ENCODE measurements around the gene UNKL. TPM values are rescaled to one million over a fixed set of nuclear protein-coding genes. Genes with fewer than 3 reads are reported as not detected.

UNKL gene
- total and polyA plus RNA-seq, 7 experiments from 2014 or later: 4.0 to 152 (median 95.3) TPM

GRCh38 chr16:1341495-1342420, 72.7 kb downstream of the UNKL start:
- no peaks in the 10 kb centered on the region for H3K9me3 Mint-ChIP-seq
- POLR2A ChIA-PET: interaction anchor here (1.0 to 2.5 kb wide), 3 partner anchors 9 to 471 kb away, joined by 3 to 7 read pairs (median 6); partner anchors contain the start of gene UBE2I
- Histone ChIP-seq H3K36me3 (ENCODE audit: control insufficient read depth in 2 of 3, insufficient read depth in 3 of 3, low read length in 3 of 3) (no peaks in the 10 kb centered on the region), H3K4me3 (ENCODE audit: low read length) (peak overlapping the region; percentile 66), H3K27me3 (ENCODE audit: control insufficient read depth in 2 of 2, insufficient read depth in 2 of 2, low read length in 2 of 2) (no peaks in the 10 kb centered on the region), H3K4me1 (ENCODE audit: control insufficient read depth in 2 of 2, insufficient read depth in 2 of 2, low read length in 2 of 2) (peaks cover 11 to 17% of the 10 kb centered on the region in 2 donors), H3K9me3 (ENCODE audit: control insufficient read depth in 2 of 3, low read length in 3 of 3) (no peaks in the 10 kb centered on the region), H3K27ac (ENCODE audit: low read depth, low read length) (no peak overlapping the region)
- peak overlapping the region in 9 of 10 donors; percentile 60 to 86 (median 80) for H3K4me3 Mint-ChIP-seq
- peaks cover 7 to 18% (median 15%) of the 10 kb centered on the region in 7 donors for H3K4me1 Mint-ChIP-seq
- H3K27ac Mint-ChIP-seq: no peak overlapping the region
- no peak for ATAC-seq
- DNase-seq: no peak
- no peaks in the 10 kb centered on the region for H3K36me3 Mint-ChIP-seq
- intact Hi-C loops (cut with micrococcal nuclease): loop anchor here (2.0 to 10.0 kb wide), 4 partner anchors 31 to 433 kb away; partner anchors contain the start of genes EME2 (in 1 of the 2), MAPK8IP3 (in 1 of the 2), MRPS34 (in 1 of the 2) and NME3 (in 1 of the 2)
- CTCF ChIA-PET: no interaction called here
- peaks cover 0 to 2% (median 0%) of the 10 kb centered on the region in 5 donors for H3K27me3 Mint-ChIP-seq

- Mint-ChIP-seq H3K4me3 (peak overlapping the region in 1 of 10 donors; percentile 80), H3K4me1 (peaks cover 7 to 18% (median 15%) of the 10 kb centered on the region in 7 donors), H3K9me3 (no peaks in the 10 kb centered on the region), H3K27me3 (peaks cover 0 to 4% (median 0%) of the 10 kb centered on the region in 5 donors), H3K27ac (no peak overlapping the region), H3K36me3 (no peaks in the 10 kb centered on the region)
- CTCF ChIA-PET: no interaction called here
- ATAC-seq (no peak), DNase-seq (no peak)
- no peaks in the 10 kb centered on the region for H3K36me3 ChIP-seq (ENCODE audit: control insufficient read depth in 2 of 3, insufficient read depth in 3 of 3, low read length in 3 of 3)
- peaks cover 11 to 17% of the 10 kb centered on the region in 2 donors for H3K4me1 ChIP-seq (ENCODE audit: control insufficient read depth in 2 of 2, insufficient read depth in 2 of 2, low read length in 2 of 2)
- POLR2A ChIA-PET: interaction anchor here (2.5 kb wide), 1 partner anchor 10 kb away, joined by 6 read pairs; no protein-coding TSS in a partner anchor
- H3K9me3 ChIP-seq (ENCODE audit: control insufficient read depth in 2 of 3, low read length in 3 of 3): no peaks in the 10 kb centered on the region
- intact Hi-C loops (cut with micrococcal nuclease): loop anchor here in 1 of 2 donors (5.0 to 10.0 kb wide), 2 partner anchors 366 to 434 kb away; partner anchors contain the start of genes EME2, MAPK8IP3, MRPS34 and NME3
- no peak overlapping the region for H3K27ac ChIP-seq (ENCODE audit: low read depth, low read length)
- H3K4me3 ChIP-seq (ENCODE audit: low read length): no peak overlapping the region
- H3K27me3 ChIP-seq (ENCODE audit: control insufficient read depth in 2 of 2, insufficient read depth in 2 of 2, low read length in 2 of 2): no peaks in the 10 kb centered on the region
Observed at GRCh38 chr16:1340730-1341494, 73.6 kb downstream of the UNKL start.

- peaks cover 0 to 19% (median 5%) of the 10 kb centered on the region in 5 donors for H3K27me3 Mint-ChIP-seq
- no peak for DNase-seq
Observed at GRCh38 chr16:1338855-1339675, 75.4 kb downstream of the UNKL start.

GRCh38 chr16:1338119-1338730, 76.3 kb downstream of the UNKL start:
- peaks cover 11 to 24% of the 10 kb centered on the region in 2 donors for H3K4me1 ChIP-seq (ENCODE audit: control insufficient read depth in 2 of 2, insufficient read depth in 2 of 2, low read length in 2 of 2)
- H3K27me3 ChIP-seq (ENCODE audit: control insufficient read depth in 2 of 2, insufficient read depth in 2 of 2, low read length in 2 of 2): peaks cover 0 to 10% of the 10 kb centered on the region in 2 donors
- H3K4me1 Mint-ChIP-seq: peaks cover 5 to 14% (median 14%) of the 10 kb centered on the region in 7 donors
- intact Hi-C loops (cut with micrococcal nuclease): no loop called here
- H3K9me3 ChIP-seq (ENCODE audit: control insufficient read depth in 2 of 3, low read length in 3 of 3): no peaks in the 10 kb centered on the region
- H3K36me3 Mint-ChIP-seq: no peaks in the 10 kb centered on the region
- H3K27me3 Mint-ChIP-seq: peaks cover 0 to 19% (median 5%) of the 10 kb centered on the region in 5 donors
- no peak overlapping the region for H3K4me3 Mint-ChIP-seq
- DNase-seq: no peak
- no peak for ATAC-seq
- no peaks in the 10 kb centered on the region for H3K36me3 ChIP-seq (ENCODE audit: control insufficient read depth in 2 of 3, insufficient read depth in 3 of 3, low read length in 3 of 3)
- ChIA-PET CTCF (interaction anchor here (1.2 kb wide), 1 partner anchor 329 kb away, joined by 4 read pairs; no protein-coding TSS in a partner anchor), POLR2A (interaction anchor here (1.0 kb wide), 1 partner anchor 29 kb away, joined by 5 read pairs; the partner anchor contains the start of gene UBE2I)
- no peak overlapping the region for H3K27ac Mint-ChIP-seq
- H3K27ac ChIP-seq (ENCODE audit: low read depth, low read length): no peak overlapping the region
- no peak overlapping the region for H3K4me3 ChIP-seq (ENCODE audit: low read length)
- H3K9me3 Mint-ChIP-seq: no peaks in the 10 kb centered on the region

More at GRCh38 chr16:1338855-1339675, 75.4 kb downstream of the UNKL start:
- Mint-ChIP-seq H3K27ac (no peak overlapping the region), H3K4me3 (no peak overlapping the region), H3K9me3 (no peaks in the 10 kb centered on the region), H3K4me1 (peaks cover 7 to 18% (median 15%) of the 10 kb centered on the region in 7 donors), H3K36me3 (no peaks in the 10 kb centered on the region)
- no peaks in the 10 kb centered on the region for H3K36me3 ChIP-seq (ENCODE audit: control insufficient read depth in 2 of 3, insufficient read depth in 3 of 3, low read length in 3 of 3)
- intact Hi-C loops (cut with micrococcal nuclease): no loop called here
- peaks cover 11 to 23% of the 10 kb centered on the region in 2 donors for H3K4me1 ChIP-seq (ENCODE audit: control insufficient read depth in 2 of 2, insufficient read depth in 2 of 2, low read length in 2 of 2)
- peaks cover 0 to 10% of the 10 kb centered on the region in 2 donors for H3K27me3 ChIP-seq (ENCODE audit: control insufficient read depth in 2 of 2, insufficient read depth in 2 of 2, low read length in 2 of 2)
- POLR2A ChIA-PET: no interaction called here
- no peaks in the 10 kb centered on the region for H3K9me3 ChIP-seq (ENCODE audit: control insufficient read depth in 2 of 3, low read length in 3 of 3)
- H3K27ac ChIP-seq (ENCODE audit: low read depth, low read length): no peak overlapping the region
- CTCF ChIA-PET: no interaction called here
- ATAC-seq: no peak
- no peak overlapping the region for H3K4me3 ChIP-seq (ENCODE audit: low read length)

- ChIA-PET CTCF (interaction anchor here (1.2 kb wide), 1 partner anchor 330 kb away, joined by 4 read pairs; no protein-coding TSS in a partner anchor), POLR2A (interaction anchor here (1.0 kb wide), 1 partner anchor 28 kb away, joined by 5 read pairs; the partner anchor contains the start of gene UBE2I)
- Histone ChIP-seq H3K27ac (ENCODE audit: low read depth, low read length) (no peak overlapping the region), H3K9me3 (ENCODE audit: control insufficient read depth in 2 of 3, low read length in 3 of 3) (no peaks in the 10 kb centered on the region), H3K4me3 (ENCODE audit: low read length) (no peak overlapping the region), H3K4me1 (ENCODE audit: control insufficient read depth in 2 of 2, insufficient read depth in 2 of 2, low read length in 2 of 2) (peaks cover 12 to 24% of the 10 kb centered on the region in 2 donors), H3K27me3 (ENCODE audit: control insufficient read depth in 2 of 2, insufficient read depth in 2 of 2, low read length in 2 of 2) (peaks cover 0 to 10% of the 10 kb centered on the region in 2 donors), H3K36me3 (ENCODE audit: control insufficient read depth in 2 of 3, insufficient read depth in 3 of 3, low read length in 3 of 3) (no peaks in the 10 kb centered on the region)
- H3K4me1 Mint-ChIP-seq: peaks cover 0 to 11% (median 8%) of the 10 kb centered on the region in 7 donors
- ATAC-seq: no peak
- no peaks in the 10 kb centered on the region for H3K9me3 Mint-ChIP-seq
- no peak overlapping the region for H3K4me3 Mint-ChIP-seq
- no peaks in the 10 kb centered on the region for H3K36me3 Mint-ChIP-seq
- peaks cover 0 to 23% (median 8%) of the 10 kb centered on the region in 5 donors for H3K27me3 Mint-ChIP-seq
- H3K27ac Mint-ChIP-seq: no peak overlapping the region
- no peak for DNase-seq
- intact Hi-C loops (cut with micrococcal nuclease): no loop called here
Observed at GRCh38 chr16:1337486-1337885, 77.0 kb downstream of the UNKL start.

All from naive thymus-derived CD4-positive, alpha-beta T cell (primary cell).